H9 (cell line): Measurements from ENCODE around the gene CDH23. TPM values are rescaled to one million over a fixed set of nuclear protein-coding genes. Genes with fewer than 3 reads are reported as not detected.

Experiments used
- DNase-seq: peaks from one replicate; pipeline ENCODE4 v3.0.0-alpha.2; 2017
- H2AFZ ChIP-seq: one replicate; pipeline ENCODE4 v1.6.1; 2013; ENCODE audit warnings: mild to moderate bottlenecking, low read length, control low read depth, moderate library complexity
- H2AK5ac ChIP-seq: 2 replicates; pipeline ENCODE4 v1.6.1; 2013; ENCODE audit warnings: low read length, control low read depth, mixed read lengths; ENCODE audit not compliant: insufficient read length
- H2BK120ac ChIP-seq: one replicate; pipeline ENCODE4 v1.6.1; 2013; ENCODE audit warnings: low read depth, mild to moderate bottlenecking, low read length, control low read depth, inconsistent platforms; ENCODE audit not compliant: poor library complexity, severe bottlenecking
- H2BK12ac ChIP-seq: 2 replicates; pipeline ENCODE4 v1.6.1; 2013; ENCODE audit warnings: low read length, control low read depth, mixed read lengths, low read depth; ENCODE audit not compliant: insufficient read length
- H2BK15ac ChIP-seq: 2 replicates; pipeline ENCODE4 v1.6.1; 2013; ENCODE audit warnings: low read depth, low read length, control low read depth
- H2BK20ac ChIP-seq: one replicate; pipeline ENCODE4 v1.6.1; 2013; ENCODE audit warnings: low read depth, mild to moderate bottlenecking, low read length, control low read depth, inconsistent platforms; ENCODE audit not compliant: poor library complexity, severe bottlenecking
- H2BK5ac ChIP-seq: 2 replicates; pipeline ENCODE4 v1.6.1; 2013; ENCODE audit warnings: low read length, control low read depth, mixed read lengths; ENCODE audit not compliant: insufficient read length
- H3K14ac ChIP-seq: 2 replicates; pipeline ENCODE4 v1.6.1; 2013; ENCODE audit warnings: low read length, control low read depth; ENCODE audit not compliant: insufficient read depth
- H3K18ac ChIP-seq: 2 replicates; pipeline ENCODE4 v1.6.1; 2013; ENCODE audit warnings: low read depth, mild to moderate bottlenecking, mixed read lengths, low read length, control low read depth; ENCODE audit not compliant: insufficient read length
- H3K23ac ChIP-seq: 2 replicates; pipeline ENCODE4 v1.6.1; 2013; ENCODE audit warnings: low read length, control low read depth, mixed read lengths, low read depth; ENCODE audit not compliant: insufficient read length
- H3K23me2 ChIP-seq: 2 replicates; pipeline ENCODE4 v1.6.1; 2013; ENCODE audit warnings: low read depth, mild to moderate bottlenecking, mixed read lengths, low read length, control low read depth; ENCODE audit not compliant: insufficient read length, poor library complexity, severe bottlenecking
- H3K27ac ChIP-seq: 2 replicates; pipeline ENCODE4 v1.5.1; 2013; ENCODE audit warnings: low read length, control low read depth, mixed read lengths, low read depth; ENCODE audit not compliant: insufficient read length
- H3K27me3 ChIP-seq: 2 replicates; pipeline ENCODE4 v1.6.1; 2013; ENCODE audit warnings: low read length, control low read depth, inconsistent platforms; ENCODE audit not compliant: insufficient read depth
- H3K4ac ChIP-seq: 2 replicates; pipeline ENCODE4 v1.6.1; 2013; ENCODE audit warnings: low read depth, mild to moderate bottlenecking, control low read depth, inconsistent platforms, low read length, moderate library complexity
- H3K4me1 ChIP-seq: 2 replicates; pipeline ENCODE4 v1.6.1; 2013; ENCODE audit warnings: low read length, control low read depth, inconsistent platforms; ENCODE audit not compliant: insufficient read depth
- H3K4me2 ChIP-seq: 2 replicates; pipeline ENCODE4 v1.6.1; 2013; ENCODE audit warnings: low read length, control low read depth, mixed read lengths; ENCODE audit not compliant: insufficient read length, insufficient read depth
- H3K56ac ChIP-seq: 2 replicates; pipeline ENCODE4 v1.6.1; 2013; ENCODE audit warnings: low read depth, mild to moderate bottlenecking, mixed read lengths, low read length, control low read depth; ENCODE audit not compliant: insufficient read length
- H3K79me1 ChIP-seq: 2 replicates; pipeline ENCODE4 v1.6.1; 2013; ENCODE audit warnings: low read depth, mild to moderate bottlenecking, moderate library complexity, low read length, control low read depth, inconsistent platforms; ENCODE audit not compliant: insufficient read depth, poor library complexity, severe bottlenecking
- H3K79me2 ChIP-seq: 2 replicates; pipeline ENCODE4 v1.6.1; 2013; ENCODE audit warnings: low read length, control low read depth, inconsistent platforms; ENCODE audit not compliant: insufficient read depth
- H3K9ac ChIP-seq: 2 replicates; pipeline ENCODE4 v1.6.1; 2013; ENCODE audit warnings: low read length, control low read depth, mixed read lengths; ENCODE audit not compliant: insufficient read length; ENCODE audit errors: extremely low read depth
- H3K9me3 ChIP-seq: one replicate; pipeline ENCODE4 v1.6.1; 2013; ENCODE audit warnings: low read depth, low read length, inconsistent platforms; ENCODE audit not compliant: control insufficient read depth
- H3T11ph ChIP-seq: one replicate; pipeline ENCODE4 v1.6.1; 2013; ENCODE audit warnings: mild to moderate bottlenecking, low read length, control low read depth, inconsistent platforms
- H4K20me1 ChIP-seq: one replicate; pipeline ENCODE4 v1.6.1; 2013; ENCODE audit not compliant: control insufficient read depth, insufficient read length, insufficient read depth
- H4K5ac ChIP-seq: 2 replicates; pipeline ENCODE4 v1.6.1; 2013; ENCODE audit warnings: low read depth, mild to moderate bottlenecking, mixed read lengths, low read length, control low read depth; ENCODE audit not compliant: insufficient read length
- H4K8ac ChIP-seq: replicated peaks from 2 replicates; pipeline ENCODE4 v1.6.1; 2013; ENCODE audit warnings: low read length, control low read depth, mixed read lengths, low read depth; ENCODE audit not compliant: insufficient read length
- H4K91ac ChIP-seq: 2 replicates; pipeline ENCODE4 v1.6.1; 2013; ENCODE audit warnings: low read depth, mild to moderate bottlenecking, moderate library complexity, mixed read lengths, low read length, control low read depth; ENCODE audit not compliant: insufficient read length
- H3K27ac Mint-ChIP-seq, 3 experiments: 2 replicates in 2 of 3; 3 replicates in 1 of 3; pipeline ENCODE4 v1.8.0; 2020 to 2021; ENCODE audit warnings: mixed read lengths in 3 of 3, mild to moderate bottlenecking in 1 of 3, moderate library complexity in 1 of 3
- H3K27me3 Mint-ChIP-seq: 2 replicates; pipeline ENCODE4 v1.8.0; 2021; ENCODE audit warnings: low read depth, mild to moderate bottlenecking, moderate library complexity, mixed read lengths
- H3K36me3 Mint-ChIP-seq, 3 experiments: 2 replicates in 2 of 3; 3 replicates in 1 of 3; pipeline ENCODE4 v1.8.0; 2020 to 2021; ENCODE audit warnings: low read depth in 3 of 3, mixed read lengths in 3 of 3; ENCODE audit not compliant: insufficient read depth in 1 of 3
- H3K4me1 Mint-ChIP-seq, 2 experiments: 2 replicates each; pipeline ENCODE4 v1.8.0; 2020; ENCODE audit warnings: mixed read lengths in 2 of 2
- H3K4me3 Mint-ChIP-seq, 2 experiments: 2 replicates in 1 of 2; 3 replicates in 1 of 2; pipeline ENCODE4 v1.8.0; 2020 to 2021; ENCODE audit warnings: mild to moderate bottlenecking in 2 of 2, mixed read lengths in 2 of 2, moderate library complexity in 1 of 2
- H3K9me3 Mint-ChIP-seq, 2 experiments: 2 replicates in 1 of 2; 3 replicates in 1 of 2; pipeline ENCODE4 v1.8.0; 2020; ENCODE audit warnings: mild to moderate bottlenecking in 2 of 2, mixed read lengths in 2 of 2, moderate library complexity in 1 of 2
- CTCF ChIP-seq: fragments of 200-600 bp; sonication (generic); conservative IDR thresholded peaks from 3 replicates; pipeline ENCODE4 v1.8.0; 2021; ENCODE audit warnings: antibody characterized with exemption, mild to moderate bottlenecking
- WGBS: extraction: QIAGEN DNeasy Blood & Tissue Kit; methylation state at CpG from one replicate; pipeline ENCODE4 v1.1.7; 2013; ENCODE audit warnings: missing lambda C conversion rate, low lambda C conversion rate, mixed read lengths; ENCODE audit not compliant: insufficient read length; ENCODE audit errors: extremely low coverage; 5-methylcytosine and 5-hydroxymethylcytosine counted together
- total RNA-seq: library from RNA; stranded (reverse); gene quantifications from 2 replicates; pipeline ENCODE4 v1.2.1, GENCODE V29; 2021

CDH23 gene
- total RNA-seq, 1 experiment from 2014 or later, result 2.1 TPM

GRCh38 chr10:71529207-71529827, 132.6 kb downstream of the CDH23 start:
- Mint-ChIP-seq H3K36me3 (no peaks in the 10 kb centered on the region; a peak in 1 of 7 replicates), H3K27ac (peak overlapping the region in 2 of 3 experiments; percentile 80 to 81; a peak in 4 of 7 replicates), H3K27me3 (peaks cover 3% of the 10 kb centered on the region), H3K9me3 (no peaks in the 10 kb centered on the region), H3K4me1 (peaks cover 19 to 39% of the 10 kb centered on the region in 2 experiments), H3K4me3 (no peak overlapping the region)
- Histone ChIP-seq H3K9me3 (no peaks in the 10 kb centered on the region), H4K5ac (no peak overlapping the region), H3K27me3 (no peaks in the 10 kb centered on the region), H4K8ac (no peak overlapping the region), H3K56ac (no peak overlapping the region), H2AK5ac (no peak overlapping the region), H2BK15ac (no peak overlapping the region), H2BK5ac (no peak overlapping the region), H3K14ac (peak overlapping the region; percentile 16; the same call in 1 of the 2 replicates), H4K91ac (no peak overlapping the region), H3K79me2 (no peaks in the 10 kb centered on the region), H3K79me1 (no peaks in the 10 kb centered on the region), H2BK12ac (no peak overlapping the region), H2BK120ac (no peak overlapping the region), H3K27ac (no peak overlapping the region), H3K18ac (peak overlapping the region; percentile 36), H2AFZ (no peak overlapping the region), H3K23ac (no peak overlapping the region), H4K20me1 (no peaks in the 10 kb centered on the region), H3K23me2 (no peaks in the 10 kb centered on the region), H3K4ac (no peak overlapping the region; the same call in 1 of the 2 replicates), H3K4me1 (no peaks in the 10 kb centered on the region; the same call in 1 of the 2 replicates), H3K9ac (no peak overlapping the region), H3T11ph (no peak overlapping the region), H2BK20ac (no peak overlapping the region), H3K4me2 (no peak overlapping the region)
- DNase-seq, result no peak
- TF ChIP-seq CTCF, result no peak
- no CpG with 5 or more reads among the region's 11 CpGs for WGBS
